ENCODE measurements around the gene ICA1L.
A peak's percentile ranks its signal among the peaks of the same experiment; 100 is the strongest.
"Not testable (repeated sequence)": the region's sequence is repeated elsewhere in the genome, so short reads cannot be mapped to it uniquely, and the experiment has no call there.

The ICA1L gene

DNA sequence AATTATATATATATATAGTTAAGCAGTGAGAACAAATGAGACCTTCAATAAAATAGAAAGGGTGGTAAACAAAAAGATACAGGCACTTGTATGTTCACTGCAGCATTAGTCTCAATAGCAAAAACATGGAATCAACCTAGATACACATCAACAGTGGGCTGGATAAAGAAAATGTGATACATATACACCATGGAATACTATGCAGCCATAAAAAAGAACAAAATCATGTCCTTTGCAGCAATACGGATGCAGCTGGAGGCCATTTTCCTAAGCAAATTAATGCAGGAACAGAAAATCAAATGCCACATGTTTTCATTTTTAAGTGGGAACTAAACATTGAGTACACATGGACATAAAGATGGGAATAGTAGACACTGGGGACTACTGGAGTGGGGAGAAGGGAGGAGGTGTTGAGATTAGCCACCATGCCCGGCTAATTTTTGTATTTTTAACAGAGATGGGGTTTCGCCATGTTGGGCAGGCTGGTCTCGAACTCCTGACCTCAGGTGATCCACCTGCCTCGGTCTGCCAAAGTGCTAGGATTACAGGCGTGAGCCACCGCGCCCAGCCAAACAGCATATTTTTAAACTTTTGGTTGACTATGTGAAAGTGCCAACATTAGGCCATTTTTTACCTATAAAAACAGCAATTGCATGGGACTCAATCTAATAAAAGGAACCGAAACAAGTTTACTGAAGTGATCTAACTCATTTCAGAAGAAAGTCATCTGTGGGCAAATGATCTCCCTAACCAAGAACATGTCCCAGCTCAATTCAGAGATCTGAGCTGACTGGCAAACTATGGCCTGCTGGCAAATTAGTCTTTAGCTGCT is 23.7 kb downstream of the ICA1L start:
- no peak for DNase-seq (ENCODE audit: low read depth in 3 of 3)

DNA sequence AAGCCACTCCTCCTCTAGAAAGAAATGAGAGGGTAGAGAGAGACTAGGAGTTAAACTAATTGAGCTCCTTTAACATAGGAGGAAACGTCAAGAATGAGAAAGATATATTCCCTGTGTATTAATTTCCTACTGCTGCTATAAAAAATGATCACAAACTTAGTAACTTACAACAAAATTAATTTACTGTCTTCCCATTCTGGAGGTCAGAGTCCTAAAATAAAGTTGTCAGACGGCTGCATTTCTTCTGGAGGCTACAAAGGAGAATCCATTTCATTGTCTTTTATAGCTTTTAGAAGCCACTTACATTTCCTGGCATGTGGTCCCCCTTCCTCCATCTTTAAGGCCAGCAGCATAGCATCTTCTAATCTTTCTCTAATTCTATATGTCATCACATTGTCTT is 26.9 kb downstream of the ICA1L start:
- DNase-seq (ENCODE audit: low read depth in 3 of 3), result no peak

GRCh38 chr2:202842690-202843089 is 28.9 kb downstream of the ICA1L start:
- DNase-seq (ENCODE audit: low read depth in 3 of 3), result no peak

DNA sequence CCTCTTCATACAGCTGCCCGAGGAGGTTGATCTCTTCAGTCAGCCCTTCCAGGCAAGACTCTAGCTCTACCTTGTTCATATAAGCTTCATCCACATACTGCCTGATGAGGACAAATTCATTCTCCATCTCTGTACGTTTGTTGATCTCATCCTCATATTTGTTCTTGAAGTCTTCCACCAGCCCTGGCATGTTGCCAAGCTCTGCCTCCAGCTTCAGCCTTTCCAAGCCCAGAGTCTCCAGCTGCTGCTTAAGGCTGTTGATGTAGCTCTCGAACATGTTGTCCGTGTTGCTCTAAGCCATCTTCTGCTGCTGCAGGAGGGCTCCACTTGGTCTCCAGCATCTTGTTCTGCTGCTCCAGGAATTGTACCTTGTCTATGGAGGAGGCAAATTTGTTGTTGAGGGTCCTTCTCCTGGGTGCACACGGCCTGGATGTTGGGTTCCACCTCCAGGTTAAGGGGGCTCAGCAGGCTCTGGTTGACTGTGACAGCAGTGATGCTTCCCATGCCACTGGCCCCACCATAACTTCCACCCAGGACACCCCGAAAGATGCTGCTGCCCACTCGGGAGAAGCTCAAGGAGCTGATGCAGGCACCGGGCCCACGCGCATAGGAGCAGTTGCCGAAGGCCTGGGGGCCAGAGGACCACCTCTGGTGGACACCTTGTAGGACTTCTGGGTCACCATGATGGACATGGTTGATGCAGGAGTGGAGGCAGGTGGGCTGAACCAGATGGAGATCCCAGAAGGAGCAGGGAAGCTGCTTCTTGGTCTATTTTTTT is 30.3 kb downstream of the ICA1L start:
- DNase-seq (ENCODE audit: low read depth in 3 of 3), result no peak

DNA sequence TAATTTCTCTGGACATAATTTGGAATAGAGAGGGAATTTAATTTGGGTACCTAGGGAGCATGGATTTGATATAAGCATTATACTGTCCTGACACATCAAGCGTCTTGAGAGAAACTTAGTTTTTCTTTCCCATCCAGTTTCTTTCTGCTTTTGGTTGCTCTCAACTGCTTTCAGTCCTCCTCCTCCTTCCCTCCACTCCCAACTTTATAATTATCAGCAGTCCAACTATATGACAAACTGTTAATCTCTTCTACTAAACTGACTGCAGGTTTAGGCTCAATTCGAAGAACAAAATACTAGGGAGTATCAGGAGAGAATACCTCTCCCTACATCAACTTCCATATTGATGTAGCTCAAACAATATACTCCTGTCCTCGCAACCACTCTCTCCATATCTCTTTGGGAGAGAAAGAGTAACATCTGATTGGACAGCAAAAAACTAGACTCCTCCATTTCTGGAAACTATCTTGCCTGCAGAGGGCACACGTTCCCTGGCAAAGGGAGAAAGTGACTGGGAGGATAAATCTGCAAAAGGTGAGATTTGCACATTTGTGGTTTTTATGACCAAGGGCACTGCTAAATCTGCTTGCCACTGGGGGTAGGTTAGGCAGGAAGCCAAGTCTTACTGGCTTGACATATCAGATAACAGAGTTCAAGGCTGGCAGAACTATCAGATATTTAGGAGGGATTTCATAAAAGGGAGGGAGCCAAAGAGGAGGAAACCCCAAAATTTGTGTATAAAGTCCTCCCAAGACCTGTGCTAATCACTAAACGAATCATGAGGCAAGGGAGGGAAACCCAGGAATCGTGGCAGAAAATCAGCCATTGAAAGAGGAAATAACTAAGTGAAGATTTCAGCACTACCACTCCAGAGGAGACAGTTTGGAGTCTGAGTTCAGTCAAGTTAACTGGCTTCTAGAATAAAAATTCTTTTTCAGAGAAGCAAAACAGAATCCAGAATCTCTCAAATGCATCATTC is 40.0 kb downstream of the ICA1L start:
- peak in 1 of 3 experiments; percentile 9 for DNase-seq (ENCODE audit: low read depth in 3 of 3)

- DNase-seq (ENCODE audit: low read depth in 3 of 3), result no peak
Observed at GRCh38 chr2:202824901-202825300, 46.7 kb downstream of the ICA1L start.

DNA sequence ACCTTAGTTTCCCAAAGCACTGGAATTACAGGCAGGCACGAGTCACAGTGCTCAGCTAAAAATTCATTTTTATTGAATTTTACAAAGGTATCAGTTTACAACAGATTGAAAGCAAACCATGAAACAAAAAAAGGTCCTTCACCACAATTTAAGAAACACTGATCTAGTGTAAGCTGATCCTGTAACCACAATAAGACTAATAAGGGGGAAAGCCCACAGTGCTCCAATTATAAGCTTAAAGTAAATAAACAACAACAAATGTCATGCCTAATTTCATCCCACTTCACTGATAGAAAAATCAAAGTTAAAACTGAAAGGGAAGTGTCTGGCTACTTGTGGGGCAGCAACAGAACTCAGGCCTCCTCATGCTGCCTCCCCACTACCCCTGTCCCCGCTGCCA is 49.2 kb downstream of the ICA1L start:
- DNase-seq (ENCODE audit: low read depth in 3 of 3), result no peak

GRCh38 chr2:202821206-202822160 is 50.1 kb downstream of the ICA1L start:
- no peak for DNase-seq (ENCODE audit: low read depth in 3 of 3)

- no peak for DNase-seq (ENCODE audit: low read depth in 3 of 3)
Observed at GRCh38 chr2:202818321-202818720, 53.2 kb downstream of the ICA1L start.

GRCh38 chr2:202817771-202818170 is 53.8 kb downstream of the ICA1L start:
- no peak for DNase-seq (ENCODE audit: low read depth in 3 of 3)

DNA sequence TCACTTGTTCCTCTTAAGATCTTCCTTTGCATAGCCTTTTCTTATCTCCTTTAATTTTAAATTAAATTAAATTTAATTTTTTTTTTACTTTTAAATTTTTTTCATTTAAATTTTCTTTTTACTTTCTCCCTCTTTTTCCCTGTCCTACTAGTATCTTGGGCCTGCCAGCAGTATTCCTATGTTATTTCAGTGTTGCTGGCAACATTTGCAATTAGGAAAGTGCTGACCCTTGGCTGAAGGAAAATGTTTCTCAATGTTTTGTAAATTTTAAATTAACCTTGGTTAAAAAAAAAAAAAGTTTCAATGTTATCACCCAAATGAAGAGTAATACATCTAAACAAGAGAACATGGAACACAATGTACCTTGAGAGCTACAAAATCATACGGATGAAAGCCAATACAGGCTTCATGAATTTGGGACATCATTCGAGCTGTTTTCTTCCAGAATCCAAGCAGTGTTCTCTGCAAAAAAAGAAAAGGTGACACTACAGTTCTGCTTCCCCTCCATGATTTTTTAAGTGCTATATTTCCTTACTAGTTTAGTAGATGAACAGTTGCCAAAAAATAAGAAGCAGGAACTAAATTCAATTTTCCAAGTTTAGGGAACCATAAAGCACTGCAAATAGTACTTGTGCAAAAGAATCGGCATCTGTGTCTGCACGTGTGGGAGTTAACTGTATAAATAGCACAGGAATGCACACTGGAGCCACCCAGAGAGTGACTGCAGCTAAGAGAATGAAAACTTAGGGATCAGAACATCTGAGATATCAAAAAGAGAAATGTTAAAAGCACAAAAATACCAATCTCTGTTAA is 55.8 kb downstream of the ICA1L start:
- no peak for DNase-seq (ENCODE audit: low read depth in 3 of 3)

DNA sequence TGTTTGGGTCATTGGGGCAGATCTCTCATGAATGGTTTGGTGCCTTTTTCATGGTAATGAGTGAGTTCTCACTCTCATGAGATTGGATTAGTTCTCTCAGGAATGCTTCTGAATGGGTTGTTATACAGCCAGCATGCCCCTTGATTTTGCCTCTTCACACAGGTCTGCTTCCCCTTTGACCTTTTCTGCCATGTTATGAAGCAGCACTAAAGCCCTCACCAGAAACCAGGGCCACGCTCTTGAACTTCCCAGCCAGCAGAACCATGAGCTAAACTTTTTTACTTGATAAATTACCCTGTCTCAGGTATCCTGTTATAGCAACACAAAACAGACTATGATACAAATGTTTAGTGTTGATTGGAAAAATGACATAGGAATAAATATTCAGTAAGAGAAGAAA is 57.3 kb downstream of the ICA1L start:
- DNase-seq (ENCODE audit: low read depth in 3 of 3), result no peak

DNA sequence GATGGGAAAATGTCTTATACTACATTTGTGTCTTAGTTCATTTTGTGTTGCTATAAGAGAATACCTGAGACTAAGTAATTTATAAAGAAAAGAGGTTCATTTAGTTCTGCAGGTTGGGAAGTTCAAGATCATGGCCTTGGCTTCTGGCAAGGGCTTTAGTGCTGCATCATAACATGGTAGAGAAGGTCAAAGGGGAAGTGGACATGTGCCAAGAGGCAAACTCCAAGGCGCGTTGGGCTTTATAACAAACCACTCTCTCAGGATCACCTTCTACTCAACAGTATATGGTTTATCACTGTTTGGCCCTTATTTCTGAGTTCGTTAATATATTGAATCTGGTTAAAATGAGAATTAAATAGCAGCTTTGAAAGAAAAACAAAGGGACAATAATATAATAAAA is 58.2 kb downstream of the ICA1L start:
- DNase-seq (ENCODE audit: low read depth in 3 of 3), result no peak

DNA sequence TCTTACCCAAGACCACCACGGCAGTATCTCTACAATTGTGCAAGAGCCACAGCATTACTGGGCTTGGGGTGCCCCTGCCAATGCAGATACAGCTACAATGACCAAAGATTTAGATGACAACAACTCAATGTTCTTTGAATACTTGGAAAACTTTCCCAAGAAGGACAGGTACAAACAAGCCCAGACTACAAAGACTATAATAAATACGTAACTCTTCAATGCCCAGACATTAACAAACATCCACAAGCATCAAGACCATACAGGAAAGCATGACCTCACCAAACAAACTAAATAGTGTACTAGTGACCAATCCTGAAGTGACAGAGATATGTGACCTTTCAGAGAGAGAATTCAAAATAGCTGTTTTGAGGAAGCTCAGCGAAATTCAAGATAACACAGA is 62.8 kb downstream of the ICA1L start:
- DNase-seq (ENCODE audit: low read depth in 3 of 3), result no peak

DNA sequence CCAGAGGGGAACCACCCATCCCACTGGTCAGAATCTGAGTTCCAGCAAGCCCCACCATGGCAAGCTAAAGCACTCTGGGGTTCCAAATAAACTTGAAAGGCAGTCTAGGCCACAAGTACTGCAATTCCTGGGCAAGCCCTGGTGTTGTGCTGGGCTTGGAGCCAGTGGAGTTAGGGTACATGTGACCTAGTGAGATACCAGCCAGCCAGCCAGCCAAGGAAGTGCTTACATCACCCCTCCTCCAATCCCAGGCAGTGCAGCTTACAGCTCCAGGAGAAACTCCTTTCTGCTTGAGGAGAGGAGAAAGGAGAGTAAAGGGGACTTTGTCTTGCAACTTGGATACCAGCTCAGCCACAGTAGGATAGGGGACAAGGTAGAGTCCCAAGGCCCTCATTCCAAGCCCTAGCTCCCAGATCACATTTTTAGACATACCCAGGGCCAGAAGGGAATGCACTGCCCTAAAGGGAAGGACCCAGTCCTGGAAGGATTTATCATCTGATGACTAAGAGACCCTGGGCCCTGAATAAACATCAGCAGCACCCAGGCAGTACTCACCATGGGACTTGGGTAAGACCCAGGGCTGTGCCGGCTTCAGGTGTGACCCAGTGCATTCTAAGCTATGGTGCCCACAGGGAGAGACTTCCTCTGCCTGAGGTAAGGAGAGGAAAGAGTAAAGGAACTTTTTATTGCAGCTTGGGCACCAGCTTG is 64.0 kb downstream of the ICA1L start:
- DNase-seq (ENCODE audit: low read depth in 3 of 3), result not testable (repeated sequence)

DNA sequence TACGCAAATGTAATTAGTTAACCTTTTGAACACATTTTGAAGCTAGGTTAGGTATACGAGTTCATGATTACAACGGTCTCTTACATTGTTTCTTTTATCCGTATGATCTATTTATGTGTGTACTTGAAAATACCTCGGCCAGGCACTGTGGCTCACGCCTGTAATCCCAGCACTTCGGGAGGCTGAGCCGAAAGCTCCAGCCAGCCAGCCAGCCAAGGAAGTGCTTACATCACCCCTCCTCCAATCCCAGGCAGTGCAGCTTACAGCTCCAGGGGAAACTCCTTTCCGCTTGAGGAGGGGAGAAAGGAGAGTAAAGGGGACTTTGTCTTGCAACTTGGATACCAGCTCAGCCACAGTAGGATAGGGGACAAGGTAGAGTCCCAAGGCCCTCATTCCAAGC is 65.7 kb downstream of the ICA1L start:
- not testable (repeated sequence) for DNase-seq (ENCODE audit: low read depth in 3 of 3)

GRCh38 chr2:202797944-202798343 is 73.6 kb downstream of the ICA1L start:
- DNase-seq (ENCODE audit: low read depth in 3 of 3), result no peak

- no peak for DNase-seq (ENCODE audit: low read depth in 3 of 3)
Observed at GRCh38 chr2:202790676-202791075, 80.9 kb downstream of the ICA1L start.

GRCh38 chr2:202786842-202787241 is 84.7 kb downstream of the ICA1L start:
- no peak for DNase-seq (ENCODE audit: low read depth in 3 of 3)

Data from stimulated activated CD4-positive, alpha-beta T cell treated with anti-CD3 and anti-CD28 coated beads, TNF-alpha, amount 100 ng/mL, for 4 hours (primary cell).